Astrocyte (in vitro differentiated cells and primary cell): ENCODE measurements around the gene ZNF14. TPM values are rescaled to one million over a fixed set of nuclear protein-coding genes. Genes with fewer than 3 reads are reported as not detected.
"Not testable (repeated sequence)": the region's sequence is repeated elsewhere in the genome, so short reads cannot be mapped to it uniquely, and the experiment has no call there.

Source experiments
- DNase-seq: peaks from one replicate; pipeline ENCODE4 v3.0.0-alpha.2; 2010; ENCODE audit warnings: low read depth
- FAIRE-seq: peaks from 2 replicates; lab custom pipeline; 2011; peaks lifted over from hg19 to GRCh38; lab: Jason Lieb, UNC
- H2AFZ ChIP-seq: 2 replicates; pipeline ENCODE4 v1.6.0; 2012; ENCODE audit warnings: low read depth, low read length, inconsistent platforms
- H3K27ac ChIP-seq: 2 replicates; pipeline ENCODE4 v1.5.1; 2011; ENCODE audit warnings: low read depth, low read length, inconsistent platforms
- H3K27me3 ChIP-seq: 2 replicates; pipeline ENCODE4 v1.6.0; 2011; ENCODE audit warnings: low read length, inconsistent platforms; ENCODE audit not compliant: insufficient read depth
- H3K36me3 ChIP-seq: 2 replicates; pipeline ENCODE4 v1.5.1; 2011; ENCODE audit warnings: low read length, inconsistent platforms; ENCODE audit not compliant: insufficient read depth
- H3K4me1 ChIP-seq: 2 replicates; pipeline ENCODE4 v1.5.1; 2011; ENCODE audit warnings: low read length, inconsistent platforms; ENCODE audit not compliant: insufficient read depth
- H3K4me2 ChIP-seq: 2 replicates; pipeline ENCODE4 v1.6.0; 2012; ENCODE audit warnings: low read length, inconsistent platforms
- H3K4me3 ChIP-seq: 2 replicates; pipeline ENCODE4 v1.5.1; 2011; ENCODE audit warnings: low read depth, mild to moderate bottlenecking, low read length, inconsistent platforms; ENCODE audit not compliant: insufficient read depth
- H3K79me2 ChIP-seq: 2 replicates; pipeline ENCODE4 v1.6.0; 2012; ENCODE audit warnings: mild to moderate bottlenecking, low read length, inconsistent platforms; ENCODE audit not compliant: insufficient read depth
- H3K9ac ChIP-seq: 2 replicates; pipeline ENCODE4 v1.6.0; 2012; ENCODE audit warnings: mild to moderate bottlenecking, low read length, inconsistent platforms
- H3K9me3 ChIP-seq: 2 replicates; pipeline ENCODE4 v1.5.1; 2012; ENCODE audit warnings: low read depth, mild to moderate bottlenecking, low read length, inconsistent platforms; ENCODE audit not compliant: insufficient read depth
- H4K20me1 ChIP-seq: 2 replicates; pipeline ENCODE4 v1.6.0; 2012; ENCODE audit warnings: low read length, inconsistent platforms; ENCODE audit not compliant: insufficient read depth
- H3K27ac Mint-ChIP-seq: one replicate; pipeline ENCODE4 v1.8.0; 2021; ENCODE audit warnings: mild to moderate bottlenecking, mixed read lengths; ENCODE audit not compliant: unreplicated experiment
- H3K27me3 Mint-ChIP-seq: one replicate; pipeline ENCODE4 v1.8.0; 2021; ENCODE audit warnings: low read depth, mixed read lengths; ENCODE audit not compliant: unreplicated experiment
- H3K36me3 Mint-ChIP-seq: one replicate; pipeline ENCODE4 v1.8.0; 2021; ENCODE audit warnings: low read depth, mixed read lengths; ENCODE audit not compliant: unreplicated experiment
- H3K4me1 Mint-ChIP-seq: one replicate; pipeline ENCODE4 v1.8.0; 2021; ENCODE audit warnings: low read depth, mixed read lengths; ENCODE audit not compliant: unreplicated experiment
- H3K4me3 Mint-ChIP-seq: one replicate; pipeline ENCODE4 v1.8.0; 2021; ENCODE audit warnings: mild to moderate bottlenecking, moderate library complexity, mixed read lengths; ENCODE audit not compliant: unreplicated experiment
- H3K9me3 Mint-ChIP-seq: one replicate; pipeline ENCODE4 v1.8.0; 2021; ENCODE audit warnings: mild to moderate bottlenecking, mixed read lengths; ENCODE audit not compliant: unreplicated experiment
- EZH2 ChIP-seq: IDR thresholded peaks from 2 replicates; pipeline ENCODE4 v1.6.1; 2012; ENCODE audit warnings: mild to moderate bottlenecking, low read length, inconsistent platforms; ENCODE audit not compliant: insufficient read depth
- total RNA-seq: library from RNA; stranded (reverse); gene quantifications from 2 replicates; pipeline ENCODE4 v1.2.1, GENCODE V29; 2021
- TF ChIP-seq, protein P1 (sequence below): IDR thresholded peaks from 2 replicates; pipeline ENCODE4 v1.5.1; 2011; ENCODE audit warnings: low read depth, mild to moderate bottlenecking, inconsistent platforms, low read length, moderate library complexity; ENCODE audit not compliant: insufficient read depth

ZNF14 gene
- total RNA-seq, 1 donor from 2014 or later = 4.4 TPM

DNA sequence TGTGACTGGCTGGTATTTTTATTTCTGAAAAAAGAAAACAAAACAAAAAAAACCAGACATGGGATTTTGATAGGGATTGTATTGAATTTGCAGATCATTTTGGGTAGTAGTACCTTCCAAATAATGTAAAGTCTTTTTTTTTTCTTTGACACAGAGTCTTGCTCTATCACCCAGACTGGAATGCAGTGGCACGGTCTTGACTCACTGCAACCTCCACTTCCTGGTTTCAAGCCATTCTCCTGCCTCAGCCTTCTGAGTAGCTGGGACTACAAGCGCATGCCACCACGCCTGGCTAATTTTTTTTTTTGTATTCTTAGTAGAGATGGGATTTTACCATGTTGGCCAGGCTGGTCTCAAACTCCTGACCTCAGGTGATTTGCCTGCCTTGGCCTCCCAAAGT, 60.1 kb downstream of the ZNF14 start:
- Histone ChIP-seq H2AFZ (no peak overlapping the region), H3K4me3 (no peak overlapping the region), H3K4me2 (no peak overlapping the region), H3K4me1 (peaks cover 13% of the 10 kb centered on the region), H3K27me3 (no peaks in the 10 kb centered on the region), H3K27ac (no peak overlapping the region), H3K9ac (no peak overlapping the region), H3K36me3 (no peaks in the 10 kb centered on the region), H3K79me2 (peaks cover 18% of the 10 kb centered on the region), H4K20me1 (no peaks in the 10 kb centered on the region), H3K9me3 (peaks cover 11% of the 10 kb centered on the region)
- no peak for TF ChIP-seq EZH2
- TF ChIP-seq, protein P1, sequence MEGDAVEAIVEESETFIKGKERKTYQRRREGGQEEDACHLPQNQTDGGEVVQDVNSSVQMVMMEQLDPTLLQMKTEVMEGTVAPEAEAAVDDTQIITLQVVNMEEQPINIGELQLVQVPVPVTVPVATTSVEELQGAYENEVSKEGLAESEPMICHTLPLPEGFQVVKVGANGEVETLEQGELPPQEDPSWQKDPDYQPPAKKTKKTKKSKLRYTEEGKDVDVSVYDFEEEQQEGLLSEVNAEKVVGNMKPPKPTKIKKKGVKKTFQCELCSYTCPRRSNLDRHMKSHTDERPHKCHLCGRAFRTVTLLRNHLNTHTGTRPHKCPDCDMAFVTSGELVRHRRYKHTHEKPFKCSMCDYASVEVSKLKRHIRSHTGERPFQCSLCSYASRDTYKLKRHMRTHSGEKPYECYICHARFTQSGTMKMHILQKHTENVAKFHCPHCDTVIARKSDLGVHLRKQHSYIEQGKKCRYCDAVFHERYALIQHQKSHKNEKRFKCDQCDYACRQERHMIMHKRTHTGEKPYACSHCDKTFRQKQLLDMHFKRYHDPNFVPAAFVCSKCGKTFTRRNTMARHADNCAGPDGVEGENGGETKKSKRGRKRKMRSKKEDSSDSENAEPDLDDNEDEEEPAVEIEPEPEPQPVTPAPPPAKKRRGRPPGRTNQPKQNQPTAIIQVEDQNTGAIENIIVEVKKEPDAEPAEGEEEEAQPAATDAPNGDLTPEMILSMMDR = no peak
- Mint-ChIP-seq H3K9me3 (peaks cover 25% of the 10 kb centered on the region), H3K36me3 (peaks cover 38% of the 10 kb centered on the region), H3K27ac (no peak overlapping the region), H3K4me3 (no peak overlapping the region), H3K27me3 (no peaks in the 10 kb centered on the region), H3K4me1 (peaks cover 3% of the 10 kb centered on the region)
- DNase-seq (no peak), FAIRE-seq (no peak)

DNA sequence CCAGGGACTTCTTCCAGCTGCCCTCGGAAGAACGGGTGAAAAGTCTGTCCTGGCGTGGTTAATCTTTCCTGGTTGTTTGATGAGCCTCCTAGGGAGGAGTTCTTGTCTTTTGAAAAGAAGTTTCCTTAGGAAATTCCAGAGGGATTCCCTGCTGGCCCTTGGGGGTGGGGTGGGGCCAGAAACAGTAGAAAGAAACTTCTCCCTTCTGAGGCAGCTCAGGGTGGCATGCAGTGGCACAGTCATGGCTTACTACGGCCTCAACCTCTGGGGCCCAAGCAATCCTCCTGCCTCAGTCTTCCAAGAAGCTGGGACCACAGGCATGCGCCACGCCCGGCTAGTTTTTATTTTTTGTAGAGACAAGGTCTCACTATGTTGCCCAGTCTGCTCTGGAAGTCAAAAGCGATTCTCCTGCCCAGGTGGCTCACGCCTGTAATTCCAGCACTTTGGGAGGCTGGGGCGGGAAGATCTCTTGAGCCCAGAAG, 62.8 kb downstream of the ZNF14 start:
- FAIRE-seq = no peak
- DNase-seq = no peak
- peak overlapping the region; percentile 53 for H3K27ac Mint-ChIP-seq
- peak overlapping the region; percentile 87 for H3K4me3 Mint-ChIP-seq
- peaks cover 3% of the 10 kb centered on the region for H3K4me1 Mint-ChIP-seq
- Histone ChIP-seq H3K79me2 (peaks cover 18% of the 10 kb centered on the region), H3K4me1 (peaks cover 13% of the 10 kb centered on the region), H3K27me3 (no peaks in the 10 kb centered on the region), H2AFZ (peak overlapping the region; percentile 24), H3K4me2 (peak overlapping the region; percentile 97), H4K20me1 (no peaks in the 10 kb centered on the region), H3K36me3 (no peaks in the 10 kb centered on the region), H3K9ac (no peak overlapping the region), H3K27ac (no peak overlapping the region), H3K9me3 (peaks cover 2% of the 10 kb centered on the region), H3K4me3 (no peak overlapping the region)
- H3K9me3 Mint-ChIP-seq = peaks cover 7% of the 10 kb centered on the region
- TF ChIP-seq, protein P1 = no peak
- no peak for TF ChIP-seq EZH2
- peaks cover 20% of the 10 kb centered on the region for H3K36me3 Mint-ChIP-seq
- no peaks in the 10 kb centered on the region for H3K27me3 Mint-ChIP-seq

DNA sequence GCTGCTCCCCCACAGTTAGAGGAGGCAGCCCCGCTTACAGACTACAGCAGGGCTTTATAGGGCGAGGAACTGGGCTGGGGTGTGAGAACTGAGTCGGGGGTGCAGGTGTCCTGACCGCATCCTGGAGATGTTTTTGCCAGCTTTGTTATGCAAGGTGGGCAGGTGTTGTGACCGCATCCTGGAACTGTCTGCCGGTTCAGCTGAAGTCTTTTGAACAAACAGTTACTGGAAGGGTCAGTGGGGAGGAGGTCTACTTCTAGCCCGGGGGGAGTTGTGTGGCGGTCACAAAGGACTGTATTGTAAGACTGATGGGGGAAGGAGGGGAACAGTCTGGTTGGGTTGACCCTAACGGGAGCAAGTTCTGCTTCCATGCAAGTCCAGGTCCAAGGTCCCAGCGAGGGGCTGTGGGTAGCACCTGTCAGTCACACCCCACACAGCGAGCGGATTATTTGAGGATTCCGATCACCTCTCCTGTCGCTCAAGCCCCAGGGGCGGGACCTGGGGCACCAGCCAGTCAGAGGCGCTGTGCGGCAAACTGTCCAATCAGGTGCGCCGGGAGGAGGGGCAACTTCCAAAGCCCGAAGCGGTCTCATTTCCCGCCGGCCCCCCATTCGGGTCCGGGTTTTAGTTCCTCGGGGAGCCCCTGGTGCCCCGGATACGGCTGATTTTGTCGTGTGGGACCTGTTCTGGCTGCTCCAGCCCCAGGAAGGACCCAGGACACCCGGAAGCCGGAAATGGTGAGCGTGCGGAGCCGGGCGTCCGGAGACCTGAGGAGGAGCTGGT, 64.5 kb downstream of the ZNF14 start, which contains the start of gene ZNF101:
Gene ZNF101, plus strand, starts transcription at position 610 of the 783 bp plus-strand sequence. Its CDS starts 125 bp downstream, at position 735.
- Histone ChIP-seq H3K9ac (peak within 1 kb of the TSS; percentile 89), H3K9me3 (peaks cover 2% of the 10 kb centered on the region), H3K27ac (peak within 1 kb of the TSS; percentile 57), H3K27me3 (no peaks in the 10 kb centered on the region), H3K4me2 (peak within 1 kb of the TSS; percentile 97), H3K4me1 (peaks cover 13% of the 10 kb centered on the region), H3K4me3 (peak within 1 kb of the TSS; percentile 81), H2AFZ (peak within 1 kb of the TSS; percentile 98), H3K36me3 (no peaks in the 10 kb centered on the region), H4K20me1 (no peaks in the 10 kb centered on the region), H3K79me2 (peaks cover 21% of the 10 kb centered on the region)
- DNase-seq (peak; percentile 70), FAIRE-seq (no peak)
- H3K36me3 Mint-ChIP-seq = peaks cover 13% of the 10 kb centered on the region
- H3K9me3 Mint-ChIP-seq = no peaks in the 10 kb centered on the region
- H3K4me3 Mint-ChIP-seq = peak within 1 kb of the TSS; percentile 87
- peak within 1 kb of the TSS; percentile 18 for H3K27ac Mint-ChIP-seq
- H3K4me1 Mint-ChIP-seq = peaks cover 3% of the 10 kb centered on the region
- TF ChIP-seq, protein P1 = no peak
- no peak for TF ChIP-seq EZH2
- no peaks in the 10 kb centered on the region for H3K27me3 Mint-ChIP-seq

DNA sequence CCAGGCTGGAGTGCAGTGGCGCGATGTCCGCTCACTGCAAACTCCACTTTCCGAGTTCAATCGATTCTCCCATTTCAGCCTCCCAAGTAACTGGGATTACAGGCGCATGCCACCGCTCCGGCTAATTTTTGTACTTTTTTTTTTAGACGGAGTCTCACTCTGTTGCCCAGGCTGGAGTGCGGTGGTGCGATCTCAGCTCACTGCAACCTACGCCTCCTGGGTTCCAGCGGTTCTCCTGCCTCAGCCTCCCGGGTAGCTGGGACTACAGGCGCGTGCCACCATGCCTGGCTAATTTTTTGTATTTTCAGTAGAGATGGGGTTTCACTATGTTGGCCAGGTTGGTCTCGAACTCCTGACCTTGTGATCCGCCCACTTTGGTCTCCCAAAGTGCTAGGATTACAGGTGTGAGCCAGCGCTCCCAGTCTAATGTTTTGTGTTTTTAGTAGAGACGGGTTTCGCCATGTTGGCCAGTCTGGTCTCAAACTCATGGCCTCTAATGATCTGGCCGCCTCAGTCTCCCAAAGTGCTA, 67.4 kb downstream of the ZNF14 start:
- not testable (repeated sequence) for H3K9me3 Mint-ChIP-seq, H3K36me3 ChIP-seq, H2AFZ ChIP-seq, FAIRE-seq, H3K27me3 ChIP-seq, H3K27ac ChIP-seq, H3K27ac Mint-ChIP-seq, H3K9me3 ChIP-seq, H3K27me3 Mint-ChIP-seq, H3K4me2 ChIP-seq, H3K4me3 Mint-ChIP-seq, H3K9ac ChIP-seq, DNase-seq, H3K36me3 Mint-ChIP-seq, H3K4me3 ChIP-seq
- Histone ChIP-seq H3K4me1 (peaks cover 29% of the 10 kb centered on the region), H4K20me1 (peaks cover 21% of the 10 kb centered on the region), H3K79me2 (peaks cover 43% of the 10 kb centered on the region)
- H3K4me1 Mint-ChIP-seq = peaks cover 11% of the 10 kb centered on the region
